RWPE2 (cell line): Measurements from ENCODE around the gene TSPAN18.
A peak's percentile ranks its signal among the peaks of the same experiment; 100 is the strongest.

Experiments used
- ATAC-seq: fragments of 200-7000 bp; cut with Tn5 transposase; 3 replicates; pipeline ENCODE4 v1.9.1; 2021; ENCODE audit warnings: low read depth
- DNase-seq: peaks from one replicate; pipeline ENCODE4 v3.0.0-alpha.2; 2020; ENCODE audit warnings: low spot score
- H3K27ac ChIP-seq: fragments of 450-650 bp; 2 replicates; pipeline ENCODE4 v1.5.1; 2017; ENCODE audit warnings: mild to moderate bottlenecking; ENCODE audit not compliant: poor library complexity, severe bottlenecking
- H3K27me3 ChIP-seq: fragments of 250-450 bp; sonication (Bioruptor Pico); 2 replicates; pipeline ENCODE4 v1.5.1; 2021; ENCODE audit warnings: mild to moderate bottlenecking, moderate library complexity; ENCODE audit not compliant: insufficient read depth, poor library complexity, severe bottlenecking
- H3K36me3 ChIP-seq: fragments of 250-450 bp; sonication (Bioruptor Pico); 2 replicates; pipeline ENCODE4 v1.5.1; 2020; ENCODE audit warnings: low read depth, mild to moderate bottlenecking, moderate library complexity
- H3K4me1 ChIP-seq: fragments of 250-450 bp; sonication (Bioruptor Pico); 2 replicates; pipeline ENCODE4 v1.5.1; 2021; ENCODE audit warnings: mild to moderate bottlenecking, moderate library complexity; ENCODE audit not compliant: insufficient read depth, poor library complexity, severe bottlenecking
- H3K4me3 ChIP-seq: fragments of 250-450 bp; sonication (Bioruptor Pico); 2 replicates; pipeline ENCODE4 v1.5.1; 2021; ENCODE audit warnings: mild to moderate bottlenecking, moderate library complexity; ENCODE audit not compliant: severe bottlenecking
- H3K9me3 ChIP-seq: fragments of 250-450 bp; sonication (Bioruptor Pico); 2 replicates; pipeline ENCODE4 v1.5.1; 2021; ENCODE audit warnings: mild to moderate bottlenecking, moderate library complexity; ENCODE audit not compliant: severe bottlenecking
- CTCF ChIP-seq: fragments of 450-650 bp; IDR thresholded peaks from one replicate; pipeline ENCODE4 v1.5.1; 2017; ENCODE audit warnings: mild to moderate bottlenecking, moderate library complexity; ENCODE audit not compliant: poor library complexity, severe bottlenecking

The TSPAN18 gene

GRCh38 chr11:44822369-44822768 lies 95.6 kb downstream of the TSPAN18 start:
- H3K9me3 ChIP-seq, result no peaks in the 10 kb centered on the region
- no peaks in the 10 kb centered on the region for H3K27me3 ChIP-seq
- no peak overlapping the region for H3K27ac ChIP-seq
- no peak overlapping the region for H3K4me3 ChIP-seq
- H3K4me1 ChIP-seq, result no peaks in the 10 kb centered on the region
- H3K36me3 ChIP-seq, result no peaks in the 10 kb centered on the region
- no peak for TF ChIP-seq CTCF
- DNase-seq, result no peak
- no peak for ATAC-seq

DNA sequence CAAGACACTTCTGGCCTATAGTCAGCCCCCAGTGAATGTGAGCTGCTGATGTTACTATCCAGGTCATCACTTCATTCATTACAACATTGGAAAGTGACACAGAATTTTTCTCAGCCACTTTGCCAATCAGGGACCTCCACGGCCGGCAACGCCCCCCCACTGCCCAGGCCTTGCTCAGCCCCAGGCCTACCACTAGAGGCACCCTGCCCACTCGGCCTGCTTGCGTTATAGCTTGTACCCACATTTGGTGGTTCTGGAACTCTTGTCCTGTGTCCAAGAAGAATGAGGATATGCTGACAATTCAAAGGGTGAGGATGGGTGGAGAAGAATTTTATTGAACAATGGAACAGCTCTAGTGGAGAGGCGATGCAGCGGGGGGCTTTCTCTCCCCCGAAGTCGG lies 96.2 kb downstream of the TSPAN18 start:
- no peak overlapping the region for H3K27ac ChIP-seq
- no peaks in the 10 kb centered on the region for H3K27me3 ChIP-seq
- no peaks in the 10 kb centered on the region for H3K4me1 ChIP-seq
- peak; percentile 23 for TF ChIP-seq CTCF
- ATAC-seq (no peak), DNase-seq (no peak)
- H3K4me3 ChIP-seq, result no peak overlapping the region
- H3K36me3 ChIP-seq, result no peaks in the 10 kb centered on the region
- H3K9me3 ChIP-seq, result no peaks in the 10 kb centered on the region

- no peak for DNase-seq
- no peaks in the 10 kb centered on the region for H3K9me3 ChIP-seq
- H3K36me3 ChIP-seq, result no peaks in the 10 kb centered on the region
- H3K27me3 ChIP-seq, result no peaks in the 10 kb centered on the region
- no peak for TF ChIP-seq CTCF
- no peak overlapping the region for H3K27ac ChIP-seq
- no peaks in the 10 kb centered on the region for H3K4me1 ChIP-seq
- ATAC-seq, result no peak
- no peak overlapping the region for H3K4me3 ChIP-seq
Measured at GRCh38 chr11:44823868-44824267, 97.1 kb downstream of the TSPAN18 start.

- H3K27me3 ChIP-seq, result no peaks in the 10 kb centered on the region
- no peaks in the 10 kb centered on the region for H3K9me3 ChIP-seq
- ATAC-seq, result no peak
- H3K36me3 ChIP-seq, result no peaks in the 10 kb centered on the region
- TF ChIP-seq CTCF, result no peak
- no peak overlapping the region for H3K27ac ChIP-seq
- no peak for DNase-seq
- H3K4me1 ChIP-seq, result no peaks in the 10 kb centered on the region
- no peak overlapping the region for H3K4me3 ChIP-seq
Measured at GRCh38 chr11:44824300-44824704, 97.5 kb downstream of the TSPAN18 start.

DNA sequence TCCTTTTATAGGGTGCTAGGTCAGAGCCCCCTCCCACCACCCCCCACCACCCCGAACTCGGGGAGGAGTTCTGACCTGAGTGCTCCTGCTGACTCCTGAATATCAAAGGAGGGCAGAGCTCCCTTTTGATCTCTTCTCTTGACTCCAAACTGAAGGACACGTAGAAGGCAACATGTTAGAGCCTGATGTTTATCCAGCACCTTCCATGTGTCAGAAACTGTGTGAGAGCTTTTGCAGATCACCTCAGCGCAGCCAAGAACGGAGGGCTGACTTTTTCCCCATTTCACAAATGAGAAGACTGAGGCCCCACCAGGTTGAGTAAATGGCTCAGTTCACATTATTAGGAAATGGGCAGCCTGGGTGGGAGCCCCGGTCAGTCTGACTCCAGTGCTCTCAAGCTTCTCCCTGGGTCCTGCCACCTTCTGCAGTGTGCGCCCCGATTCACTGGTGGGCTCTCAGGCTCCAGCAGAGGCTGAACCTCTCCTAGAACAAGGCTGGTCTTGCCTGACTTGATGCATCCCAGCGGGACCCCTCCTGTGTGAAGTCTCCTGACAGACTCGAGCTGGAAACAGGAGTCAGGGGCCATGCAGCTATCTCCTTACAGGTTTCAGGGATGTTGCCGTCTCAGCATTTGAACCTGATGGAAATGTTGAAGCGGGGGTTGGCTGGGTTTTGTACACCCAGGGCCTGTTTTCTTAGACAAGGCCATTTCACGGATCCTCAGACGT lies 98.5 kb downstream of the TSPAN18 start:
- TF ChIP-seq CTCF, result no peak
- Histone ChIP-seq H3K27ac (no peak overlapping the region), H3K4me3 (no peak overlapping the region), H3K9me3 (no peaks in the 10 kb centered on the region), H3K36me3 (no peaks in the 10 kb centered on the region), H3K4me1 (no peaks in the 10 kb centered on the region), H3K27me3 (no peaks in the 10 kb centered on the region)
- DNase-seq (no peak), ATAC-seq (no peak)
